ENCODE measurements around the gene TPGS1. TPM values are rescaled to one million over a fixed set of nuclear protein-coding genes. Genes with fewer than 3 reads are reported as not detected.

The TPGS1 gene
- total and polyA plus RNA-seq, 2 of the 8 experiments (the other 6 are each of a cell fraction or from before 2014, with no cell fraction given), result 9.1 to 10.6 TPM

GRCh38 chr19:536031-536880 is 29.0 kb downstream of the TPGS1 start:
- peaks cover 22 to 35% of the 10 kb centered on the region in 2 experiments for H4K20me1 ChIP-seq (replicated peaks in 1 of 2; ENCODE audit: control insufficient read depth in 1 of 2, insufficient read depth in 2 of 2, low read length in 2 of 2)
- no peak for DNase-seq (ENCODE audit: low read depth in 1 of 2, low spot score in 2 of 2)
- POLR2A ChIA-PET (ENCODE audit: partially characterized antibody), result interaction anchor here (0.6 kb wide), 1 partner anchor 717 kb away, joined by 3 read pairs; no protein-coding TSS in a partner anchor
- WGBS, 2 experiments (ENCODE audit: extremely low coverage in 1 of 2, insufficient coverage in 1 of 2, insufficient read length in 1 of 2, insufficient replicate concordance in 2 of 2, low coverage in 1 of 2, low lambda C conversion rate in 2 of 2, missing lambda C conversion rate in 1 of 2), result 92% methylated on average over 39 of the region's 55 CpGs; no CpG with 5 or more reads in 1 of the 2 experiments
- H3K4me2 ChIP-seq (ENCODE audit: insufficient read depth in 1 of 2, low read depth in 2 of 2, low read length in 2 of 2), result no peak overlapping the region
- no peak overlapping the region for H2AFZ ChIP-seq (ENCODE audit: low read length)
- H3K4ac ChIP-seq (replicated peaks; ENCODE audit: insufficient read length, low read depth, low read length), result no peak overlapping the region
- H2BK12ac ChIP-seq (ENCODE audit: low read depth, low read length), result no peak overlapping the region
- no peak overlapping the region for H3K18ac ChIP-seq (ENCODE audit: extremely low read depth, low read length)
- no peak overlapping the region for H2AK5ac ChIP-seq (ENCODE audit: low read depth, low read length)
- H3K56ac ChIP-seq (replicated peaks; ENCODE audit: insufficient read length, low read depth, low read length), result no peak overlapping the region
- peaks cover 24% of the 10 kb centered on the region for H3K79me1 ChIP-seq (ENCODE audit: low read depth, low read length)
- H2BK5ac ChIP-seq (ENCODE audit: low read depth, low read length), result no peak overlapping the region
- H3K27ac ChIP-seq (ENCODE audit: low read depth, low read length), result no peak overlapping the region
- H3K9ac ChIP-seq (replicated peaks in 1 of 4; ENCODE audit: extremely low read depth in 1 of 4, low read depth in 3 of 4, low read length in 3 of 4), result no peak overlapping the region
- H4K5ac ChIP-seq (ENCODE audit: insufficient read length, low read depth, low read length), result no peak overlapping the region
- H3K4me3 ChIP-seq (ENCODE audit: extremely low read depth in 1 of 4, insufficient read depth in 2 of 4, low read depth in 3 of 4, low read length in 4 of 4), result no peak overlapping the region
- peaks cover 0 to 10% (median 8%) of the 10 kb centered on the region in 4 experiments; a peak in 6 of 7 replicates for H3K4me1 ChIP-seq (replicated peaks in 1 of 4; ENCODE audit: control insufficient read depth in 3 of 4, insufficient read depth in 4 of 4, low read length in 3 of 4)
- H3K23ac ChIP-seq (ENCODE audit: insufficient read length), result no peak overlapping the region
- H3K36me3 ChIP-seq (ENCODE audit: control insufficient read depth in 2 of 4, insufficient read depth in 4 of 4, low read length in 3 of 4), result peaks cover 8 to 36% (median 21%) of the 10 kb centered on the region in 4 experiments; a peak in 6 of 8 replicates
- H2BK15ac ChIP-seq (ENCODE audit: low read length), result no peak overlapping the region
- H3K14ac ChIP-seq (ENCODE audit: insufficient read length), result no peak overlapping the region
- H3K27me3 ChIP-seq (replicated peaks in 1 of 4; ENCODE audit: control insufficient read depth in 3 of 4, extremely low read depth in 1 of 4, insufficient read depth in 3 of 4, low read length in 3 of 4), result no peaks in the 10 kb centered on the region
- no peaks in the 10 kb centered on the region for H3K9me3 ChIP-seq (ENCODE audit: insufficient read depth in 2 of 2, low read depth in 1 of 2, low read length in 1 of 2)
- peaks cover 3% of the 10 kb centered on the region; the same call in 1 of the 2 replicates for H3K23me2 ChIP-seq (ENCODE audit: low read depth, low read length)
- no peak overlapping the region for H2BK120ac ChIP-seq (replicated peaks; ENCODE audit: low read depth, low read length)
- no peak overlapping the region for H4K91ac ChIP-seq (replicated peaks; ENCODE audit: insufficient read length, low read length)
- FAIRE-seq, result no peak
- peaks cover 0 to 40% of the 10 kb centered on the region in 2 experiments; a peak in 2 of 4 replicates for H3K79me2 ChIP-seq (ENCODE audit: control insufficient read depth in 1 of 2, insufficient read depth in 2 of 2, low read length in 2 of 2)
- H4K8ac ChIP-seq (ENCODE audit: extremely low read depth, insufficient read depth, low read length), result no peak overlapping the region
- TF ChIP-seq HDAC6 (IDR thresholded peaks at IDR 0.05; ENCODE audit: low read depth, low read length) (no peak), SAP30 (IDR thresholded peaks at IDR 0.05; ENCODE audit: insufficient read depth, insufficient replicate concordance, low read length) (no peak), KDM5A (IDR thresholded peaks at IDR 0.05; ENCODE audit: low read length) (no peak), GTF2F1 (IDR thresholded peaks at IDR 0.05; ENCODE audit: borderline replicate concordance, low read depth, low read length) (no peak), TEAD4 (IDR thresholded peaks at IDR 0.05; ENCODE audit: low read depth, low read length) (no peak), CREB1 (IDR thresholded peaks at IDR 0.05) (no peak), YY1 (IDR thresholded peaks at IDR 0.05; ENCODE audit: low read depth, low read length) (no peak), BRCA1 (IDR thresholded peaks at IDR 0.05; ENCODE audit: low read depth, low read length) (no peak)
- no peak overlapping the region for H2BK20ac ChIP-seq (ENCODE audit: low read length)
- CTCF ChIA-PET (ENCODE audit: partially characterized antibody), result no interaction called here
